ENCODE results near the gene MSX1.

Gene MSX1

DNA sequence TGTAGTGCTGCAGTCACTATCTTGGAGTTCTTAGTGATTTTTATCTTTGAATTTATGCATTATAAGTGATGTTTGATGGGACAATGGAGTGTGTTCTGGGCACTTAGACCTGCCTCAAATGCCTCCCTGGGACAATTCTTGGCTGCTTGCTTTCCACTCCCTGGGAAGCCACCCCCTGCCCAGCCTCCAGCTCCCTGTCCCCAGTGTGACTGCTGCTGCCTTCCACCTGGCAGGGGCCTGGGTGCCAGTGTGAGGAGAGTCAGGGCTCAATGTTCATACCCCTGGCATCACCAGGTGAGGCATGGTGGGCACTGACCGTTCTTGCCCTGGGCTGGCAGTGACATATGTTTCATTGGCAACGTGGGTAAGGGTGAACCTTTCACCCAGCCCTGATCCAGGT, 14.8 kb downstream of the MSX1 start:
- no peak for TF ChIP-seq CTCF (IDR thresholded peaks at IDR 0.05; ENCODE audit: low read depth, low read length)
- no peak for DNase-seq (ENCODE audit: low read depth in 2 of 2)
- H3K4me3 ChIP-seq (replicated peaks in 1 of 2; ENCODE audit: low read depth in 2 of 2, low read length in 2 of 2): no peak overlapping the region

DNA sequence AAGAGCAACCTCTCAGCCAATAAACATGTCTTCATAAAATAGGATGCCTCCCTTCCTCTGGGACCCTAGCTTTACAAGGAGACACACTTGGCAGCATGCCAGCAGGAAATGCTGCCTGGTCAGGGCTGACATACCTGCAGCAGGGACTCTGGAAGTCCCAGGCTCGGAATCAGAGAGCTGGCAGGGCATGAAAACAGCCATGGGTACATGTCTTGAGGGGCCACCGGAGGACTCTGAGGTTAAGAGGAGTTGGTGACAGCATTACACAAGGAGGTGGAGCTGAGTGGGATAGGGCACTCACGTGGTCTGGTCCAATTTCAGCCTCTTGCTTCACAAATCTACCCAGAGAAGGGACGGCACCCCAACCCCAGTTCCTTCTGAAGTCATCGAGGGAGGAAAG, 15.7 kb downstream of the MSX1 start:
- no peak for TF ChIP-seq CTCF (IDR thresholded peaks at IDR 0.05; ENCODE audit: low read depth, low read length)
- H3K4me3 ChIP-seq (replicated peaks in 1 of 2; ENCODE audit: low read depth in 2 of 2, low read length in 2 of 2): no peak overlapping the region
- DNase-seq (ENCODE audit: low read depth in 2 of 2): no peak

DNA sequence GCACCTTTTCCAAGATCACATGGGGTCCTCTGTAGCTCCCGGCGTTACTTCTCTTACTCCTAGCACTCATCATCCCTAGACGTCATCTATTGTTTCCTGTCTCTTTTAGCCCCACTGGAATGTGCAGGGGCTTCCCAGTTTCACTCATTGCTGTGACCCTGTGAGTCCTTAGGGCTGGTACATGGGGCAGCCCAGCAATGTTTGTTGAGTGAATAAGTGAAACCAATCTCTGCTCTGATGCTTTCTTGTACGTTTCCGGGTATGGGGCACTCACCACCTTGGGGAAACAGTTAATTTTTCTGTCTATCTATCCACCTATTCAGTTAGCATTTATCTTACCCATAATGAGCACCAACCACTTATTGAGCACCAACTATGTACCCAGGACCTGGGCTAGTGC, 16.1 kb downstream of the MSX1 start:
- no peak for TF ChIP-seq CTCF (IDR thresholded peaks at IDR 0.05; ENCODE audit: low read depth, low read length)
- DNase-seq (ENCODE audit: low read depth in 2 of 2): no peak
- no peak overlapping the region for H3K4me3 ChIP-seq (replicated peaks in 1 of 2; ENCODE audit: low read depth in 2 of 2, low read length in 2 of 2)

DNA sequence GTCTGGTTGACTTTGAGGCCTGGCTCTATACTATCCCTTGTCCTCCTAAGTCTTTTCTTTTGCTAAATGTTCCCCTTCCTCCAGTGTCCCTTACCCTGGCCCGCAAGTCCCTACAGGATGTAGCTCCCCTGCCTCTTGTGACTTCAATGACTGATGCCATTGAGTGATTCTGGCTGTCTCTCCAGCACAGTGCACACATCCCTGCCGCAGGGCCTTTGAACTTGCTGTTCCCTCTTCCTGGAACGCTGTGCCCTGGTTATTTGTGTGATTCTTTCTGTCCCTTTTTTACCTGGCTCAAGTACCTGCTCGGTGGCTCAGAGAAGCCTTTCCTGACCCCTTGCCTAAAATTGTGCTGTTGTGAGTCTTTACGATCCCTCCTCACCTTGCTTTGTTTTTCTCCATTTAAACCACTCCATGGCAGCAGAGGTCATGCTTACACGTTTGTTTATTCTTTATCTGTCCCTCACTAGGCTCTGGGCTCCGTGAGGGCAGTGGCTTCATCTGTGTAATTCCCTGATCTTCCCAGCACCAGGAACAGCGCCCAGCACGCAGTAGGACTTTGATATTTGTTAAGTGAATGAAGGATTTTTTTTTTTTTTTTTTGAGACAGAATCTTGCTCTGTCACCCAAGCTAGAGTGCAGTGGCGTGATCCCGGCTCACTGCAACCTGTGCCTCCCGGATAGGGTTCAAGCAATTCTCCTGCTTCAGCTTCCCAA, 17.6 kb downstream of the MSX1 start:
- DNase-seq (ENCODE audit: low read depth in 2 of 2): no peak
- no peak for TF ChIP-seq CTCF (IDR thresholded peaks at IDR 0.05; ENCODE audit: low read depth, low read length)
- H3K4me3 ChIP-seq (replicated peaks in 1 of 2; ENCODE audit: low read depth in 2 of 2, low read length in 2 of 2): no peak overlapping the region

DNA sequence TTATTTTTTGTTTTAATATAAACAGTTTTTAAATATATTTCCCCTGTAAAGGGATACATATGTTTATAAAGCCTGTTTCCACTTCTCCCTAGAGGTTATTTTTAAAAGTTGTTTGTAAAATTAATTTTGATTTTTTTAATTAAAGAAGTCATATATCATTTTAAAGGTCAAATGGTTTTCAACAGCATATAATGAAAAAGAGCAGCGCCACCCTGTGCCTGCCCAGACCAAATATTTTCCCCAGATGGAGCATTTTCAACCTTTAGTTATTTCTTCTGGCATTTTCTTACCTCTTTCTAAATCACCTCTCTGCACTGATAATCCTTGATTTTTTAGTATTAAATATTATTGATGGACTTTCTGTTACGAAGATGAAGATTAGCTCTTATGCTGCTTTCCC, 21.0 kb downstream of the MSX1 start:
- H3K4me3 ChIP-seq (replicated peaks in 1 of 2; ENCODE audit: low read depth in 2 of 2, low read length in 2 of 2): no peak overlapping the region
- peak; percentile 30 for TF ChIP-seq CTCF (IDR thresholded peaks at IDR 0.05; ENCODE audit: low read depth, low read length)

GRCh38 chr4:4881432-4881831, 22.0 kb downstream of the MSX1 start:
- DNase-seq (ENCODE audit: low read depth in 2 of 2): no peak
- TF ChIP-seq CTCF (IDR thresholded peaks at IDR 0.05; ENCODE audit: low read depth, low read length): no peak

More for the DNA sequence above, 21.0 kb downstream of the MSX1 start:
- DNase-seq (ENCODE audit: low read depth in 2 of 2): no peak

GRCh38 chr4:4884611-4885010, 25.1 kb downstream of the MSX1 start:
- DNase-seq (ENCODE audit: low read depth in 2 of 2): no peak
- H3K4me3 ChIP-seq (replicated peaks in 1 of 2; ENCODE audit: low read depth in 2 of 2, low read length in 2 of 2): no peak overlapping the region
- no peak for TF ChIP-seq CTCF (IDR thresholded peaks at IDR 0.05; ENCODE audit: low read depth, low read length)

More at GRCh38 chr4:4881432-4881831, 22.0 kb downstream of the MSX1 start:
- H3K4me3 ChIP-seq (replicated peaks in 1 of 2; ENCODE audit: low read depth in 2 of 2, low read length in 2 of 2): no peak overlapping the region

Data from cardiac fibroblast (primary cell).